GM04503 (cell line): ENCODE data around the gene ZDHHC24.

Experiments
- DNase-seq: peaks from one replicate; pipeline ENCODE4 v3.0.0-alpha.2; 2012; ENCODE audit warnings: low read depth

Gene ZDHHC24

GRCh38 chr11:66497206-66497605 lies 48.6 kb downstream of the ZDHHC24 start:
- DNase-seq: no peak

GRCh38 chr11:66495401-66495854 lies 50.4 kb downstream of the ZDHHC24 start:
- no peak for DNase-seq

DNA sequence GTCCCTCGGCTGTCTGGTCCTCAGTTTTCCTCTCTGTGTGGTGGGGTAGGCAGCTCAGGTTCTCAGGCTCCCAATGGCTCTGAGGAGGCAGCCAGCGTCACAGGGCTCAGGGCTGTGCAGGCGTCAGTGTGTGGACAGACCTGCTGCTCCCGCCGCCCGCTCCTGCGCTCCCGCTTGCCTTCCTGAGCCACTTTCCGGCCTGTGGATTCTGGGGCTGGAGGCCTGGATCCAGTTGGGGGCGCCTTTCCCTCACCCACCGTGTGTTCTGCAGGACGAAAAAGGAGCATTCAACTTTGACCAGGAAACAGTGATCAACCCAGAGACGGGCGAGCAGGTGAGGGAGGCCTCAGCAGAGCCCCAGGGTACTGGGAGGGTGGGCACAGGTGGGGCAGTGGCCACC lies 50.9 kb downstream of the ZDHHC24 start:
- no peak for DNase-seq

- no peak for DNase-seq
These were observed 51.4 kb downstream of the ZDHHC24 start for GRCh38 chr11:66494458-66494857.

DNA sequence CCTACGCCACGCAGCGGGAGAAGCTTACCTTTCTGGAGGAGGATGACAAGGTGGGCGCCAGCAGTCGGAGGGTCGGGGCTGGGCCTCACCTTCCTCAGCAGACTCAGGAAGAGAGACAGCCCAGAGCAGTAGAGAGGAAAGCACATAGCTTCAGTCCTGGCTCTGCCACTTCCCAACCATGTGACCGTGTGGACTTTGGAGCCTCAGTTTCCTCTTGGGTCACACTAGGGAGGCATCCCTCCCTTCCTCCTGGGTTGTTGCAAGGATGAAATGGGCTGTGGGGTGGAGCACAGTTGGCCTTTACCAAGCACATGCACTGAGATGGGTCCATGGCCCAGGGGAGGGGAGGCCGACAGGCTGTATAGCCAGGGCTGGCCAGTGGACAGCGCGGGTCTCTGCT lies 52.7 kb downstream of the ZDHHC24 start:
- DNase-seq: no peak

DNA sequence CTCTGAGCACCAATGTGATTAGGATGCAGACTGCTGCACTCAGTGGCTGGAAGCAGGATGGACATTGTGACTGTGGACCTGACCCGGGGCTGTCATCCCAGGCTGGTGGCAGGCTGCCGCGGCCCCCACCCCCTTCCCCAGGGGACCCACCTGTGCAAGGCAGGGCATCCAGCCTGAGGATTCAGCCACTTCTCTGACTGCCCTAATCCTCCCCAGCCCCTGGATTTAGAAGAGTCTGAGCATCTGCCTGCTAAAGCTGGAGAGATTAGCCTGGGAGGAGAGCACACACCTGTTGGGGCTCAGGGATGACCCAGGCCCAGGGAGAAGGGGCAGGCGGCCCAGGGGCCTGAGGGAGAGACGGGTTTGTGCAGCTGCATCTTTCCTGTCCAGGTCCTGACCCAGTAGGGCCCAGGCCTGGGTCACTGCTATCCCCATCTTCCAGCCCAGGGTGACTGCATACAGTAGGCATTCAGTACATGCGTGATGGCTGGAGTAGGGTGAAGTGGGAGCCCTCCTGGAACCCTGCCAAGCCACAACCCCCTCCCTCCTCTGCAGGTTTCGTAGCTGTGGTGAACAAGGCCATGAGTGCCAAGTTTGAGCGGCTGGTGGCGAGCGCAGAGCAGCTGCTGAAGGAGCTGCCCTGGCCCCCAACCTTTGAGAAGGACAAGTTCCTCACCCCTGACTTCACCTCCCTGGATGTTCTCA lies 53.5 kb downstream of the ZDHHC24 start:
- no peak for DNase-seq

DNA sequence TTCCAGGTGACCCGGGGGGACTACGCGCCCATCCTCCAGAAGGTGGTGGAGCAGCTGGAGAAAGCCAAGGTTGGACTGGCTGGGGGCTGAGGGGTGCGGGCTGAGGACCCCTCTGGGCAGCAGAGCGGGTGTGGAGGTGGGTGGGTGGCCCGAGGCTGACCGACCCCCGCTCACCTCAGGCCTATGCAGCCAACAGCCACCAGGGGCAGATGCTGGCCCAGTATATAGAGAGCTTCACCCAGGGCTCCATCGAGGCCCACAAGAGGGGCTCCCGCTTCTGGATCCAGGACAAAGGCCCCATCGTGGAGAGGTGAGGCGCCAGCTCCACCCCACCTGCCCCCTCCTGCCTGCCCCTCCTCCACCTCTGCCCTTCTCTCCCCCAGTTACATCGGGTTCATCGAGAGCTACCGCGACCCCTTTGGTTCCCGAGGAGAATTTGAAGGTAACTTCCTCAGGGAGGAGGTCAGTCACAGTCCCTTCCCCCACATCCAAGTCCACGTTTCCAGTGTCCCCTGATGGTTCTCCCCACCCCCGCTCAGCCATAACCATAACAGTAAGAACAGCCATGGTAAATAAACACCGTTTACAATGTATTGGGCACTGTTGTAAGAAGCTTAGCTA lies 54.4 kb downstream of the ZDHHC24 start:
- DNase-seq: no peak

- DNase-seq: no peak
These were observed 56.2 kb downstream of the ZDHHC24 start for GRCh38 chr11:66489636-66490035.

DNA sequence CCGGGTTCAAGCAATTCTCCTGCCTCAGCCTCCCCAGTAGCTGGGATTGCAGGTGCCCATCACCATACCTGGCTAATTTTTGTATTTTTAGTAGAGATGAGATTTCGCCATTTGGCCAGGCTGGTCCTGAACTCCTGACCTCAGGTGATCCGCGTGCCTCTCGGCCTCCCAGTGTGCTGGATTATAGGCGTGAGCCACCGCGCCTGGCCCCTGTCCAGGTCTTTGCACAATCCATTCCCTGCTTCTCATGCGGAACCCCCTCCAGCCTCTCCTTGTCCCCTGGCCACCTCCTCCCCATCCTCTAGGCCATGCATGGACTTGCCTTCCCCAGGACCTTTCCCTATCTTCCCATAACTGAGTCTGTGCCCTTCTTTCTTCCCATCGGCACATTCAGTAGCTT lies 56.9 kb downstream of the ZDHHC24 start:
- DNase-seq: no peak

DNA sequence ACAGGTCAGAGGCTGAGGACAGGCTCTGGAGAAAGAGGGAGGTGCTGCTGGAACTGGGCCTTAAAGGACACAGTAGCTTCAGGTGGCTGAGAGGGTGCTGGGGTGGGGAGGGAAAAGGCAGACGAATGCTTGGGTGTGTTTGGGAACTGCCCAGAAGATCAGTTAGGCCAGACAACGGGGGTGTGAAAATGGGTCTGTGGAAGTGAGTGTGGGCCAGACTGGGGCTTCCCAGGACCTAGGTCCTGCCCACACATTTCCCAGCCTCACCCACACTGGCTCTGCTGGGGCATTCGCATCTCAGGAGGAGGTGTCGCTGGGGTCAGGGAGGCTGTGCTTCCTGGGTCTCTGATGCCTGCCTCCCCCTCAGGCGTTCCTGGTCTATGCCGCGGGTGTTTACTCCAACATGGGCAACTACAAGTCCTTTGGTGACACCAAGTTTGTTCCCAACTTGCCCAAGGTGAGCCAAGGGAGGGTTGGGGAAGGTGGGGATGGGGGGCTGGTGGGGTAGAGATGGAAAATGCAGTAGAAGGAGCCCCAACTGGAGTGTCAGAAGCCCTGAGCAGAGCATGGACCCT lies 61.0 kb downstream of the ZDHHC24 start:
- no peak for DNase-seq

DNA sequence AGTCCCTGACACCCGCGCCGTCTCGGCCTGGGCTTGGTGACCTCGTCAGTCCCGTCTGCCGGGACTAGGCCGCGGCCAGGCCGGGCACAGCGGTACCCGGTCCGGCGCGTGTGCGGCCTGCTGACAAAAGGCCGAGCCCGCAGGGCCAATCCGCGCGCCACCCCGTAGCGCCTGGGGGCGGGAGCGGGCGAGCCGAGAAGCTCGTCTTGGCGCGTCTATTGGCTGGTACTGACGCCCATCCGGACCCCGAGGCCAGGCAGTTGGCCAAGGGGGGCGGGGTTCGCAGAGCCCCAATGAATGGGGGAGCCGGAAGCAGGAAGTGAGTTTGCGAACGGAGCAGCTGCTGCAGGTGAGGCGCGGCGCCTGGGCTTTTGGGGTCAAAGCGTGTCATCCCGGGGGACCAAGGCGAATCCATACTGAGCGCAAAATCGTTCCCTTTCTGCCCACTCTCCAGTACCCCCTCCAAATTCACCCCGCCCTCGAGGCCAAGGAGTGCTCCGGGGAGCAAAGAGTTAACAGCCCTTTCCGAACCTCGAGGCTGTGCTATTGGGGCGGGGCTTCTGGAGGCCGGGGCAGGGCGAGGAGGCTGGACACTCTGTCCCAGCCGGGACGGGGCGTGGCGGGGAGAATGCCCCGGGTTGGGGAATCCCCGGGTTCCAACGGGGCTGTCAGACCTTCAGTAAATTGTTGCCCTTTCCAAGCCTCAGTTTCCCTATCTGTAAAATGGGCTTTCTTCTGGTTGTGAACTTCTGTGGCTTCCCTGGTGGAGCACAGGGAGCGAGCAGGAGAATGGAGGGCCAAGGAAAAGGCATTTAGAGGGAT lies 65.5 kb downstream of the ZDHHC24 start, which contains the start of gene DPP3:
DPP3 (plus strand) TSS at position 318 of the 822 bp plus-strand sequence. CDS start 1,767 bp downstream, outside the sequence.
- DNase-seq: peak; percentile 78

- no peak for DNase-seq
These were observed 66.3 kb downstream of the ZDHHC24 start for GRCh38 chr11:66479394-66480116.

- no peak for DNase-seq
These were observed 67.0 kb downstream of the ZDHHC24 start for GRCh38 chr11:66478729-66479393.

DNA sequence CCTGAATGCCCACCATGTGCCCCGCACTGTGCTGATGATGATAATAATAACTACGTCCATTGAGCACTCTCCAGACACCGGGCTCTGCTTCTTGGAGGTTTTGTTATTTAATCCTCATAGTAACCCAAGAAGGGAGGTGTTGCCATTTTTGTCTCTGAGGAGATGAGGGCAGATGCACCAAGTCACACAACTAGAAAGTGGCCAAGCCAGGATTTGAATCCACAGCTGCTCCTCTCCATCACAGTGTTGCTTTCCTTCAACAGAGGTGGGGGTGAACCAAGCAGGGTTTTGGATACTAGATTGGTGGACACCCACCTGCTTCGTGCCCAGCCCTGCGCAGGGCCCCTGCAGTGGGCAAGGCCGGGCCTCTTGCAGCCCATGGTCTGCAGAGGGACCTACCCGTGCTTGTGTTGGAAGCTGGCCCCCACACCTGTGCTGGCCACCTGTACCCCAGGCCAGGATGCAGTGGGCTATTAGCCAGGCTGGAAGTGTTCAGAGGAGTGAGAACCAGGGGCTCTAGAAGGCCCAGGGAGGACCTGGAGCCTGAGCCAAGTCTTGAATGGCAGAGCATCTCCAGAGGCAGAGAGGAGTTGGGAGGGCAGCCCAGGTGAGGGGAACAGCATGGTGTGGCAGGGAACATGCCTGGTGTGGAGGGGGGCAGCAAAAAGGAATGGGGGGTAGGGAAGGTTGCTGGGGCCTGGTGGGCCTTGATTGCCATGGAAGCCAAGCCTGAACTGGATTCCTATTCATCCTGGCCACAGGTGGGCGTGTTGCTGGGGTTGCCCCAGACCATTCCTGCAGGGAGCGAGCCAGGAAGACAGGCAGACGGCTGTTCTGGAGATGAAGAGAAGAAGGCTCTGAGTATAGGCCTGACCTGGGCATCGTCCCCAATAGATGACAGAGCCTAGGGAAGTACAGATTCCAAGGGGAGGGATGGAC lies 68.3 kb downstream of the ZDHHC24 start:
- DNase-seq: no peak

DNA sequence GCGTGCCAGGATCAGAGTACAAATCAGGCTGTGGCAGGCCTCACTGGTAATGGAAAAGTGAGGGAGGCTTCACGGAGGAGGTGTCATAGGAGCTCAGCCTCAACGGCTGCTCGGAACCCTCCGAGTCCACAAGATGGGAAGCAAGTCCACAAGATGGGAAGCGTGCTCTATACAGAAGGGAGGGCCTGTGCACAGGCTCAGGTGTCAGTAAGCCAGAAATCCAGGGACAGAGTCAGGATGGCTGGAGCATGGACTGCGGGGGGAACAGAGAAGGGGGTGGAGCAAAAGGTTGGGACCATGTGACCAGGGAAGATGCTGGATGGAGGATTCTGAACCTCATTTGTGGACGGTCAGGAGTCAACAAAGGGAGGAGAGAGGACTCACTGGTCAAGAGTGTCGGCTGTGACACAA lies 69.0 kb downstream of the ZDHHC24 start:
- no peak for DNase-seq

DNA sequence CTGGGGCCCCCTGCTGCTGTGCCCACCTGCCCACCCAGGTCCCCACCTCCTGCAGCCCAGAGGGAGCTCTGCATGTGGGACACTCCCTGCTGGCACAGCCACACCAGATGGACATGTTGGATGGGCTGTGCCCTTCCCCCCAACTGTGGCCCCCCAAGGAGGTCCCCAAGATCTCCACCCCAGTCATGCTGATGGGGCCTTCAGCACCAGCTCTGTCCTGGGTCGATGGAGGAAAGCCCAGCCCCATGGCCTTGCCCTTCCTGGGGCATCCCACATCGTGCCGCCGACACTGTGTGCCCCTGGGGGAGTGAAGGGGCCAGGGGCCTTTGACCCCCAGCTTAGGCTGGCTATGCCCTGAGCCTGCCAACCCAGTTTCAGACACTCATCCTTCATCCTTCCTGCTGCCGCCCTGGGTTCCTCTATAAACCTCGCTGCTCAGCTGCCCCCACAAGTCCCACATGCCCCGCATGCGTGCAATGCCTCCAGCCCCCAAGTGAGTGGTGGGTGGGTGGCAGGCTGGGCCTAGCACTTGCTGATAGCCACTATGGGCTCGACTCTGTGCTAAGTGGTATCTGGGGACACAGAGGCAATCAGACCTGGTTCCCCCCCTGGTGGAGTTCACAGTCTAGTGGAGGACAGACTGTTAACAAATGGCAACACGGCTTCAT lies 69.5 kb downstream of the ZDHHC24 start:
- no peak for DNase-seq

DNA sequence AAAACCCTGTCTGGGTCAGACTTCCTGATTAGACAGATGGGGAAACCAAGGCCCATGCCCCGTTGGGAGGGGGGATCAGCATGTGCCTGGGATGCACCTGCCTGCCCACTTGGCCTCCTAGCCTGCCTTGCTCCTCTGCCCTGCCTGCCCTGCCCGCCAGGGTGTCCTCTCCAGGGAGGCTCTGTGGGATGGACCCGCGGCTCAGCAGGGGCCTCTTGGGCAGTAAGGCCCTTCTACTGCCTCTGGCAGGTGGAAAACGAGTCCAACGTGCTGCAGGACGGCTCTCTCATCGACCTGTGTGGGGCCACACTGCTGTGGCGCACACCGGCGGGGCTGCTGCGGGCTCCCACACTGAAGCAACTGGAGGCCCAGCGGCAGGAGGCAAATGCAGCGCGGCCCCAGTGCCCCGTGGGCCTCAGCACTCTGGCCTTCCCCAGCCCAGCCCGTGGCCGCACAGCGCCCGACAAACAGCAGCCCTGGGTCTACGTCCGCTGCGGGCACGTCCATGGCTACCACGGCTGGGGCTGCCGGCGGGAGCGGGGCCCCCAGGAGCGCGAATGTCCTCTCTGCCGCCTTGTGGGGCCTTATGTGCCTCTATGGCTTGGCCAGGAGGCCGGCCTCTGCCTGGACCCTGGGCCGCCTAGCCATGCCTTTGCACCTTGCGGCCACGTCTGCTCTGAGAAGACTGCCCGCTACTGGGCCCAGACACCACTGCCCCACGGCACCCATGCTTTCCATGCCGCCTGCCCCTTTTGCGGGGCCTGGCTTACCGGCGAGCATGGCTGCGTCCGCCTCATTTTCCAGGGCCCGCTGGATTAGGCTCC lies 70.3 kb downstream of the ZDHHC24 start:
- no peak for DNase-seq
